Suprapubic skin (tissue), 4 donors: ENCODE results near the gene PPME1. TPM values are rescaled to one million over a fixed set of nuclear protein-coding genes. Genes with fewer than 3 reads are reported as not detected.

Experiments used
- DNase-seq, 2 donors: peaks; one replicate each; pipeline ENCODE4 v3.0.0-alpha.2; 2019; ENCODE audit warnings: low spot score in 2 of 2
- H3K27ac ChIP-seq: fragments of 200-600 bp; sonication (generic); one replicate; pipeline ENCODE4 v1.5.1; 2019
- H3K27me3 ChIP-seq: fragments of 200-600 bp; sonication (generic); one replicate; pipeline ENCODE4 v1.5.1; 2019
- H3K36me3 ChIP-seq: fragments of 200-600 bp; sonication (generic); one replicate; pipeline ENCODE4 v1.5.1; 2019
- H3K4me1 ChIP-seq: fragments of 200-600 bp; sonication (generic); one replicate; pipeline ENCODE4 v1.5.1; 2019
- H3K4me3 ChIP-seq: fragments of 200-600 bp; sonication (generic); one replicate; pipeline ENCODE4 v1.5.1; 2019; ENCODE audit warnings: mild to moderate bottlenecking
- H3K9me3 ChIP-seq: fragments of 200-600 bp; sonication (generic); one replicate; pipeline ENCODE4 v1.5.1; 2019
- CTCF ChIP-seq, 2 donors: fragments of 200-600 bp in 1 of 2; fragments of 450-650 bp in 1 of 2; sonication (generic) in 1 of 2; IDR thresholded peaks; one replicate each; pipeline ENCODE4 v1.5.1; 2016 to 2019; ENCODE audit warnings: antibody characterized with exemption in 2 of 2, mild to moderate bottlenecking in 1 of 2, moderate library complexity in 1 of 2
- EP300 ChIP-seq: sonication (generic); formaldehyde crosslinking; IDR thresholded peaks from one replicate; pipeline ENCODE4 v1.6.1; 2017; ENCODE audit warnings: antibody characterized with exemption
- POLR2A ChIP-seq, 2 donors: fragments of 450-650 bp; IDR thresholded peaks; one replicate each; pipeline ENCODE4 v1.6.1; 2017; ENCODE audit warnings: antibody characterized with exemption in 2 of 2, mild to moderate bottlenecking in 2 of 2, moderate library complexity in 2 of 2
- POLR2AphosphoS5 ChIP-seq, 3 donors: sonication (generic); formaldehyde crosslinking; IDR thresholded peaks; one replicate each; pipeline ENCODE4 v1.6.1; 2017; ENCODE audit warnings: antibody characterized with exemption in 3 of 3
- WGBS: methylation state at CpG from one replicate; pipeline ENCODE4 v1.1.5; 2018; 5-methylcytosine and 5-hydroxymethylcytosine counted together
- total RNA-seq, 4 donors: library from RNA; depleted of rRNA; stranded (reverse); fragments of >200 nt; gene quantifications; one replicate each; pipeline ENCODE4 v1.1.0, GENCODE V29; 2016

The PPME1 gene
- total RNA-seq, 4 donors from 2014 or later, result 31.3 to 47.1 (median 40.6) TPM

DNA sequence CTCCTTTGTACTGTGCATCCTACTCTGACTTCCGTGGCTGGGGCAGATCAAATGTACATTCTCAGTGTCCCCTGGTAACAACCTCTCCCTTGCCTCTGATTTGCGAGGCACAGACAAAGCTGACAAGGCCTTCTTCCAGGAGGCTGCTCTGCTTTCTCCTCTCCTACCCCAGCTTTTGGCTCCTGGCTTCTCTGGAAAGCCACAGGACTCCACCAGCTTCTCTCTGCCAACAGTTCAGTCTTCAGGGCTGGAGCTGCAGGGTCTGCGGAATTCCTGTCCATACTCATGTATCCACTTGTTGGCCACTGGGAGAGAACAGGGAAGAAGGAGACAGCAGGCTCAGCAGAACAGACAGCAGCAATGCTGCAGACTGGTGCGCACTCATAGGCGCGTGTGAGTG is 95.9 kb downstream of the PPME1 start:
- no peak for TF ChIP-seq POLR2A (IDR thresholded peaks at IDR 0.05)
- no peak for TF ChIP-seq CTCF (IDR thresholded peaks at IDR 0.05)
- no peak for TF ChIP-seq POLR2AphosphoS5 (IDR thresholded peaks at IDR 0.05)
- no peak for TF ChIP-seq EP300
- H3K27ac ChIP-seq, result no peak overlapping the region
- no peaks in the 10 kb centered on the region for H3K9me3 ChIP-seq
- peaks cover 8% of the 10 kb centered on the region for H3K27me3 ChIP-seq
- H3K4me3 ChIP-seq, result no peak overlapping the region
- WGBS, result 82% methylated on average over 6 of the region's 6 CpGs
- H3K36me3 ChIP-seq, result no peaks in the 10 kb centered on the region
- DNase-seq, result no peak
- H3K4me1 ChIP-seq, result peaks cover 3% of the 10 kb centered on the region

DNA sequence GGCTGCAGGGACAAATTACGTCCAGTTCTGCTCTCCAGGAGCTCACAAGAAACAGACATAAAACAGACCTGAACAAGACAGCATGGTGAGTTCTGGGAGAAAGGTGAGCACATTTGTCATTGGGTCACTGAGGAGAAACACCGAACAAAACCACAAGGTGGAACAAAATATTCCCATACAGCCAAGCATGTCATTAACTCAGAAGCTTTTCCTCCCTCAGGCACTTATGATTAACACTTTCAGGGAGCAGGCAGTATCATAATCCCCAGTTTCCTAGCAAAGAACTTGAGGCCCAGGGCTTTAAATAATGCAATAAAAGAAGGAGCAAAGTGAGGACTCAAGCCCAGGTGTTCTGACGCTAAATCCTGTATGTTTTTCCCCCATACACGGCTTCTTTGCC is 97.4 kb downstream of the PPME1 start:
- no peak overlapping the region for H3K27ac ChIP-seq
- DNase-seq, result no peak
- no peaks in the 10 kb centered on the region for H3K9me3 ChIP-seq
- H3K27me3 ChIP-seq, result peaks cover 8% of the 10 kb centered on the region
- 65% methylated on average over 4 of the region's 4 CpGs for WGBS
- H3K4me1 ChIP-seq, result peaks cover 3% of the 10 kb centered on the region
- H3K4me3 ChIP-seq, result no peak overlapping the region
- no peaks in the 10 kb centered on the region for H3K36me3 ChIP-seq
- TF ChIP-seq CTCF (IDR thresholded peaks at IDR 0.05) (no peak), EP300 (no peak), POLR2AphosphoS5 (IDR thresholded peaks at IDR 0.05) (no peak)

- Histone ChIP-seq H3K27ac (no peak overlapping the region), H3K27me3 (peaks cover 8% of the 10 kb centered on the region), H3K4me1 (peaks cover 3% of the 10 kb centered on the region), H3K36me3 (no peaks in the 10 kb centered on the region), H3K4me3 (no peak overlapping the region), H3K9me3 (no peaks in the 10 kb centered on the region)
- TF ChIP-seq POLR2AphosphoS5 (IDR thresholded peaks at IDR 0.05) (no peak), EP300 (no peak), POLR2A (IDR thresholded peaks at IDR 0.05) (no peak), CTCF (IDR thresholded peaks at IDR 0.05) (no peak)
- WGBS, result 72% methylated on average over 11 of the region's 11 CpGs
- DNase-seq, result no peak
These were observed 98.2 kb downstream of the PPME1 start for GRCh38 chr11:74269161-74269811.

DNA sequence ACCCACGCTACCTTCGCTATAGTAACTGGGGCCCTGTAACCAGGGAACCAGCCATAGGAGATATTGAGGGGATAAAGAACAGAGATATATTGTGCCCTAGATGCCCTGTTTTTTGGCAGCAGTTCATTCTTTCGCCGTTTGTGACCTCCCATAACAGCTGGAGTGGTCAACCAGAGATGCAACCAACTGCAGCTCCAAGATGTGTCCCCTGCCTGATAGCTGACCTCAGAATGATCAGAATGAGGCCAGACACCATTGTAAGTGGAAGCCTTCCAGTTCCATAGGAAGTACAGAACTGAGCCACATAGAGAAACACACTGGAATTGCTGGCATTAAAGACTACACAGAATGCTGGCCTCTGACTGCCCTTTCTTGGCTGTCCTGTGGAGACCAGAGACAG is 101.2 kb downstream of the PPME1 start:
- no peak overlapping the region for H3K27ac ChIP-seq
- TF ChIP-seq EP300, result no peak
- no peak for TF ChIP-seq POLR2AphosphoS5 (IDR thresholded peaks at IDR 0.05)
- TF ChIP-seq POLR2A (IDR thresholded peaks at IDR 0.05), result no peak
- no peak for TF ChIP-seq CTCF (IDR thresholded peaks at IDR 0.05)
- 68% methylated on average over 4 of the region's 4 CpGs for WGBS
- peaks cover 8% of the 10 kb centered on the region for H3K27me3 ChIP-seq
- DNase-seq, result no peak
- peaks cover 3% of the 10 kb centered on the region for H3K4me1 ChIP-seq
- H3K4me3 ChIP-seq, result no peak overlapping the region
- H3K36me3 ChIP-seq, result no peaks in the 10 kb centered on the region
- no peaks in the 10 kb centered on the region for H3K9me3 ChIP-seq

DNA sequence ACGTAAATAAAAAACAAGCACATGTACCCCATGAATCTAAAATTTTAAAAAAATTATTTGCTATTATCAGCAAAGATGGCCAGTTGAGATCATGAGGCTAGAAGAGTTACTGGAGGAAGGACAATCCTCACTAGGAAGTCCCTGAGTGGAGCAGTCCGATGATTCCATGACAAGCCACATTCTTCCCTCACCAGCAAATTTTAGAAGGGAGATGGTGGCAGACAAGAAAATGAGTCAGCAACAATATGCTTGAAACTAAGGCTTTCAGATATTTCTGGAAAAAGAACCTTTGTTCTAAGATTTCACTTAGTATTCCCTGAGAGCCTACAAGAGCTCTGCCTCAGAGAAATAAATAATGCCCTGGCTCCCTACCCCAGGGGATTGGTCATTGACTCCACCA is 105.5 kb downstream of the PPME1 start:
- WGBS, result 92% methylated on average over 2 of the region's 2 CpGs
- Histone ChIP-seq H3K4me3 (no peak overlapping the region), H3K27ac (no peak overlapping the region), H3K36me3 (no peaks in the 10 kb centered on the region), H3K4me1 (no peaks in the 10 kb centered on the region), H3K9me3 (no peaks in the 10 kb centered on the region), H3K27me3 (peaks cover under 1% of the 10 kb centered on the region)
- DNase-seq, result no peak
- no peak for TF ChIP-seq CTCF (IDR thresholded peaks at IDR 0.05)
- no peak for TF ChIP-seq POLR2AphosphoS5 (IDR thresholded peaks at IDR 0.05)
- TF ChIP-seq POLR2A (IDR thresholded peaks at IDR 0.05), result no peak
- no peak for TF ChIP-seq EP300
